Tibial artery (tissue), 4 donors: ENCODE measurements around the gene ADSS1.

Experiments used
- DNase-seq, 2 donors: peaks; one replicate each; pipeline ENCODE4 v3.0.0-alpha.2; 2019
- H3K27ac ChIP-seq, 2 donors: fragments of 200-600 bp; sonication (generic) in 1 of 2; 1 replicate in 1 of 2; 2 replicates in 1 of 2; pipeline ENCODE4 v1.5.1; 2018 to 2019; ENCODE audit warnings: mild to moderate bottlenecking in 1 of 2
- H3K27me3 ChIP-seq, 2 donors: fragments of 200-600 bp; sonication (generic) in 1 of 2; one replicate each; pipeline versions ENCODE4 v1.5.1 to v1.6.0; 2016 to 2019
- H3K36me3 ChIP-seq, 3 donors: fragments of 200-600 bp; sonication (generic) in 2 of 3; one replicate each; pipeline ENCODE4 v1.5.1; 2016 to 2019; ENCODE audit warnings: mild to moderate bottlenecking in 2 of 3
- H3K4me1 ChIP-seq, 4 donors: fragments of 200-600 bp; sonication (generic) in 2 of 4; 1 replicate in 3 of 4; 2 replicates in 1 of 4; pipeline ENCODE4 v1.5.1; 2016 to 2019
- H3K4me3 ChIP-seq, 2 donors: fragments of 200-600 bp; sonication (generic) in 1 of 2; 1 replicate in 1 of 2; 2 replicates in 1 of 2; pipeline ENCODE4 v1.5.1; 2018 to 2019; ENCODE audit warnings: mild to moderate bottlenecking in 2 of 2
- H3K9me3 ChIP-seq, 3 donors: fragments of 200-600 bp; sonication (generic) in 1 of 3; one replicate each; pipeline ENCODE4 v1.5.1; 2016 to 2019
- CTCF ChIP-seq, 2 experiments: fragments of 200-600 bp in 1 of 2; fragments of 450-650 bp in 1 of 2; IDR thresholded peaks; one replicate each; pipeline ENCODE4 v1.5.1; 2017 to 2019; ENCODE audit warnings: antibody characterized with exemption in 2 of 2, mild to moderate bottlenecking in 1 of 2, moderate library complexity in 1 of 2
- intact Hi-C: fragments of 100-400 bp; cut with DNase I; formaldehyde crosslinking; loops from one replicate; pipeline ENCODE4 v1.15.0; 2023; ENCODE audit warnings: low total_unique reads

The ADSS1 gene

GRCh38 chr14:104792945-104793702 lies 69.1 kb downstream of the ADSS1 start:
- H3K27ac ChIP-seq: peak overlapping the region; percentile 18 to 75
- TF ChIP-seq CTCF (IDR thresholded peaks at IDR 0.05): no peak
- no peaks in the 10 kb centered on the region for H3K9me3 ChIP-seq
- intact Hi-C loops: no loop called here
- H3K4me1 ChIP-seq: peaks cover 0 to 90% (median 52%) of the 10 kb centered on the region in 4 donors
- DNase-seq: no peak
- H3K27me3 ChIP-seq: no peaks in the 10 kb centered on the region
- H3K4me3 ChIP-seq: peak overlapping the region in 1 of 2 donors; percentile 68
- H3K36me3 ChIP-seq: peaks cover 12 to 47% (median 27%) of the 10 kb centered on the region in 3 donors

DNA sequence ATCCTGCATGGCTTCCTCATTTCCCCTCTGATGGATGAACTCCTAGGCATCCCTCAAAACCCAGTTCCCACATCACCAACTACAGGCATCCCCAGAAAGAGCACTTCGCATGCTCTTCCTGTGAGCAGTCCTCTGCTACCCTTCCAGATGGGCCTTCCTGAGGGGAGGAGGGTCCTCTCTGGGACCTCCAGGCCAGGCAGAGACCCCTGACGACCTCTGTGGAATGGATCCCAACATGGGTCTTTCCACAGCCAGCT lies 69.6 kb downstream of the ADSS1 start:
- no peak for TF ChIP-seq CTCF (IDR thresholded peaks at IDR 0.05)
- Histone ChIP-seq H3K27ac (peak overlapping the region in 1 of 2 donors; percentile 75), H3K36me3 (peaks cover 12 to 42% (median 24%) of the 10 kb centered on the region in 3 donors), H3K4me3 (peak overlapping the region; percentile 68 to 90), H3K4me1 (peaks cover 0 to 85% (median 49%) of the 10 kb centered on the region in 4 donors), H3K27me3 (no peaks in the 10 kb centered on the region), H3K9me3 (no peaks in the 10 kb centered on the region)
- intact Hi-C loops: no loop called here
- DNase-seq: no peak

- intact Hi-C loops: no loop called here
- peak overlapping the region; percentile 58 to 75 for H3K27ac ChIP-seq
Measured at GRCh38 chr14:104794099-104794498, 70.1 kb downstream of the ADSS1 start.

DNA sequence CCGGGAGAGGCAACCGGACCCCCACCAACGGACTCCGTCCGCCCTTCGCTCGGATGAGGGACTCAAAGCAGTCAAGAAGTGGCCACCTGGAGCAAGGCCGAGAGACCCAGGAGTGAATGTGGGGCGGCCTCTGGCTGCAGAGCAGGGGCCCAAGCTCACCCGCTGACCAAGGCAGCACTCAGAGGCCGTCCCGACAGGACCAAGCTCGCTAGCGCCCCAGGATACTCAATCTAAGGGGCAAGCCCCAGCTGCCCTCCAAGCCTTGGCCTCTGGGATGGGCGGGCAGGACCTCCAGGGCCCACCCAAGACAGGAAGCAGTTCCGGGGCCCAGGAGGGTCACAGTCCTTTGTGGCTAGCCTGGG lies 70.6 kb downstream of the ADSS1 start:
- Histone ChIP-seq H3K36me3 (peaks cover 12 to 32% (median 22%) of the 10 kb centered on the region in 3 donors), H3K4me3 (peak overlapping the region; percentile 68 to 90), H3K4me1 (peaks cover 0 to 77% (median 49%) of the 10 kb centered on the region in 4 donors), H3K27ac (peak overlapping the region; percentile 58 to 75), H3K27me3 (no peaks in the 10 kb centered on the region), H3K9me3 (no peaks in the 10 kb centered on the region)
- no peak for DNase-seq
- intact Hi-C loops: no loop called here
- TF ChIP-seq CTCF (IDR thresholded peaks at IDR 0.05): no peak

More at GRCh38 chr14:104794099-104794498, 70.1 kb downstream of the ADSS1 start:
- DNase-seq: no peak
- peak overlapping the region; percentile 68 to 90 for H3K4me3 ChIP-seq
- no peaks in the 10 kb centered on the region for H3K27me3 ChIP-seq
- peaks cover 12 to 37% (median 24%) of the 10 kb centered on the region in 3 donors for H3K36me3 ChIP-seq
- H3K4me1 ChIP-seq: peaks cover 0 to 80% (median 47%) of the 10 kb centered on the region in 4 donors
- no peak for TF ChIP-seq CTCF (IDR thresholded peaks at IDR 0.05)
- no peaks in the 10 kb centered on the region for H3K9me3 ChIP-seq

DNA sequence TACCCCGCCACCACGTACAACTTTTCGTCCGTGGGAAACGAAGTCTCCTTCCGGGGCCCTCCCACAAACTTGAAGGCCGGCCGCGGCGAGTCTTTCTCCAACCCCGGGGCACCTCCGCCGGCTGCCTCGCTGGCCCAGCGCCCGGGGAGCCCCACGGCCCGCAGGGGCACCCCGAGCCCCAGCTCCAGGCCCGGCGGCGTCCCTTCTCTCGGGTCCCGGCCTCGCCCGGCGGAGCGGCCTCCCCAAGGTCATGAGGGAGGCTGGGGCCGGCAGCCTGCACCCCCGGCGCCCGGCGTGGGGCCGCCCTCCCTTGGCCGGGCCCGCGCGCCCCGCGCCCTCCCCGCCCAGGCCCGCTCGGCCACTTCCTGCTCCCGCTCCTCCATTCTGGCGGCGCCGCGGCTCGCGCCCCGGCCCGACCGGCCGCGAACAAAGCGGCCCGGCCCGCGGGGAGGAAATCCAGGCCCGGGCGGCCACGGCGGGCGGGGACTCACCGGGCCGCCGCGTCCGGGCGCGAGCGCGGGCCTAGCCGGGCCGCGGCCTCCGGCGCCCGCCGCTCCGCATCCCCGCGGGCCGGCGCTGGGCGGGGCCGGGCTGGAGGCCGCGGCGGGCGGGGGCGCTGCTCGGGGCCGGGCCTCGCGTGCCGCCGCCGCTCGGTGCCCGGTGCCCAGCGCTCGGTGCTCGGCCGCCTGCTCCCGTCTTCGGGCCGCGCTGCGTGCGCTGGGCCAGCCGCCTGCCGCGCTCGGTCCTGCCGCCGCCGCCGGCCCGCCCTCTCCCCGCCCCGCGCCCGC lies 71.2 kb downstream of the ADSS1 start, which contains the start of gene AKT1:
AKT1 (minus strand) TSS at position 756 of the 788 bp plus-strand sequence. CDS start 3,105 bp downstream, outside the sequence.
- H3K36me3 ChIP-seq: peaks cover 6 to 26% (median 16%) of the 10 kb centered on the region in 3 donors
- no peaks in the 10 kb centered on the region for H3K27me3 ChIP-seq
- H3K27ac ChIP-seq: peak within 1 kb of the TSS; percentile 83 to 100
- intact Hi-C loops: no loop called here
- no peak for DNase-seq
- peaks cover 0 to 77% (median 54%) of the 10 kb centered on the region in 4 donors for H3K4me1 ChIP-seq
- no peaks in the 10 kb centered on the region for H3K9me3 ChIP-seq
- TF ChIP-seq CTCF (IDR thresholded peaks at IDR 0.05): no peak
- peak within 1 kb of the TSS; percentile 68 to 90 for H3K4me3 ChIP-seq
